Measurements from ENCODE around the gene NYAP2.

- TF ChIP-seq GATA2 (IDR thresholded peaks at IDR 0.05; ENCODE audit: low read depth, low read length), result no peak
- TF ChIP-seq GATA3 (IDR thresholded peaks at IDR 0.05; ENCODE audit: low read depth, low read length), result no peak
Measured at GRCh38 chr2:225501022-225501421, 101.5 kb downstream of the NYAP2 start.
